HCT116 (cell line): ENCODE measurements around the gene MPV17.

ENCODE experiments used
- CTCF ChIP-seq, 3 experiments: fragments of 200-600 bp in 1 of 3; sonication (generic) in 1 of 3; IDR thresholded peaks in 2 of 3; conservative IDR thresholded peaks in 1 of 3; 2 replicates each; pipeline ENCODE4 v1.5.1; 2012 to 2017; ENCODE audit warnings: low read depth in 2 of 3, low read length in 2 of 3, antibody characterized with exemption in 1 of 3, borderline replicate concordance in 1 of 3, control low read depth in 1 of 3, mild to moderate bottlenecking in 1 of 3, mixed read lengths in 1 of 3, mixed run types in 1 of 3, moderate library complexity in 1 of 3; ENCODE audit not compliant: insufficient read depth in 1 of 3
- EZH2 ChIP-seq: fragments of 200-600 bp; sonication (generic); IDR thresholded peaks from 2 replicates; pipeline ENCODE4 v1.6.1; 2017; ENCODE audit warnings: antibody characterized with exemption, mixed run types
- MAX ChIP-seq: IDR thresholded peaks from 2 replicates; pipeline ENCODE4 v1.6.1; 2012
- POLR2A ChIP-seq: IDR thresholded peaks from 2 replicates; pipeline ENCODE4 v1.7.0; 2011; ENCODE audit warnings: borderline replicate concordance; ENCODE audit not compliant: insufficient read depth, insufficient read length; ENCODE audit errors: extremely low read depth
- POLR2AphosphoS5 ChIP-seq: IDR thresholded peaks from 2 replicates; pipeline ENCODE4 v1.6.1; 2011; ENCODE audit warnings: mild to moderate bottlenecking, low read depth, low read length, moderate library complexity
- RAD21 ChIP-seq: IDR thresholded peaks from 2 replicates; pipeline ENCODE4 v1.6.1; 2012; ENCODE audit warnings: low read depth, mild to moderate bottlenecking
- SP1 ChIP-seq: IDR thresholded peaks from 2 replicates; pipeline ENCODE4 v1.6.1; 2012; ENCODE audit warnings: low read depth
- ZNF274 ChIP-seq: fragments of 200-500 bp; sonication (Bioruptor generic); IDR thresholded peaks from 2 replicates; pipeline ENCODE4 v1.6.1; 2014; ENCODE audit warnings: mild to moderate bottlenecking, low read depth, low read length, inconsistent platforms

GRCh38 chr2:27265536-27265870 is 57.4 kb downstream of the MPV17 start:
- no peak for TF ChIP-seq POLR2AphosphoS5
- no peak for TF ChIP-seq SP1
- TF ChIP-seq CTCF (IDR thresholded peaks at IDR 0.05 in 2 of 3, conservative IDR thresholded peaks at IDR 0.05 in 1 of 3; ENCODE audit: borderline replicate concordance in 1 of 3, insufficient read depth in 1 of 3, low read depth in 2 of 3, low read length in 2 of 3) = no peak
- TF ChIP-seq MAX = no peak
- TF ChIP-seq POLR2A = no peak
- TF ChIP-seq EZH2 = no peak
- no peak for TF ChIP-seq RAD21
- no peak for TF ChIP-seq ZNF274
